Parathyroid adenoma (tissue), 2 donors: ENCODE data around the gene ACTRT1.

ENCODE experiments used
- H2AFZ ChIP-seq: fragments of 300-600 bp; sonication (generic); one replicate; pipeline ENCODE4 v1.7.0; 2017; ENCODE audit warnings: antibody characterized with exemption, mild to moderate bottlenecking
- H3K27ac ChIP-seq: fragments of 300-600 bp; sonication (generic); one replicate; pipeline ENCODE4 v1.7.0; 2017
- H3K27me3 ChIP-seq: fragments of 300-600 bp; sonication (generic); one replicate; pipeline ENCODE4 v1.7.0; 2017; ENCODE audit warnings: low read length; ENCODE audit not compliant: control insufficient read depth, insufficient read depth
- H3K36me3 ChIP-seq: fragments of 300-600 bp; sonication (generic); one replicate; pipeline ENCODE4 v1.7.0; 2017; ENCODE audit warnings: low read length; ENCODE audit not compliant: control insufficient read depth, insufficient read depth
- H3K4me1 ChIP-seq: fragments of 300-600 bp; sonication (generic); one replicate; pipeline ENCODE4 v1.7.0; 2017; ENCODE audit warnings: control low read depth
- H3K4me2 ChIP-seq: fragments of 300-600 bp; sonication (generic); one replicate; pipeline ENCODE4 v1.7.0; 2017; ENCODE audit warnings: low read length
- H3K4me3 ChIP-seq: fragments of 300-600 bp; sonication (generic); one replicate; pipeline ENCODE4 v1.7.0; 2017; ENCODE audit warnings: low read depth, low read length
- H3K79me2 ChIP-seq: fragments of 300-600 bp; sonication (generic); one replicate; pipeline ENCODE4 v1.7.0; 2017; ENCODE audit warnings: control low read depth
- H3K9ac ChIP-seq: fragments of 300-600 bp; sonication (generic); one replicate; pipeline ENCODE4 v1.7.0; 2017; ENCODE audit warnings: mild to moderate bottlenecking
- H3K9me3 ChIP-seq: fragments of 300-600 bp; sonication (generic); one replicate; pipeline ENCODE4 v1.7.0; 2017; ENCODE audit warnings: low read length; ENCODE audit not compliant: control insufficient read depth
- CTCF ChIP-seq: fragments of 300-600 bp; sonication (generic); IDR thresholded peaks from one replicate; pipeline ENCODE4 v1.7.0; 2017; ENCODE audit warnings: antibody characterized with exemption, mild to moderate bottlenecking
- donor health status: primary hyperparathyroidism.

ACTRT1 gene

DNA sequence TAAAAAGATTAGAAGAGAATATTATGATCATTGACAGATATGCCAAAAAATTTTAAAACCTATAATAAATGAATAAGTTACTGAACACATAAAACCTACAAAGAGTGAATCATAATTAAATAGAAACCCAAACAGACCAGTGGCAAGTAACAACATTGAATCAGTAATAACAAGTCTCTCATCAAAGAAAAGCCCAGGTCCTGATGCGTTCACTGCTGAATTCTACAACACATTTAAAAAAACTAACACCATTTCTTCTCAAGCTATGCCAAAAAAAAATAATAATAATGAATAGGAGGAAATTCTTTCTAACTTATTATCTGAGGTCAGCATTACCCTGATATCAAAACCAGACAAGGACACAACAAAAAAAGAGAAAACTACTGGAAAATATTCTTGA is 30.6 kb downstream of the ACTRT1 start:
- H3K4me2 ChIP-seq, result no peak overlapping the region
- TF ChIP-seq CTCF, result no peak
- no peak overlapping the region for H3K9ac ChIP-seq
- H3K4me3 ChIP-seq, result no peak overlapping the region
- H3K27me3 ChIP-seq, result no peaks in the 10 kb centered on the region
- H3K36me3 ChIP-seq, result no peaks in the 10 kb centered on the region
- H3K79me2 ChIP-seq, result no peaks in the 10 kb centered on the region
- H3K9me3 ChIP-seq, result no peaks in the 10 kb centered on the region
- H2AFZ ChIP-seq, result no peak overlapping the region
- H3K4me1 ChIP-seq, result no peaks in the 10 kb centered on the region
- H3K27ac ChIP-seq, result no peak overlapping the region

GRCh38 chrX:128020701-128021100 is 31.5 kb downstream of the ACTRT1 start:
- Histone ChIP-seq H3K9me3 (no peaks in the 10 kb centered on the region), H3K4me3 (no peak overlapping the region), H3K36me3 (no peaks in the 10 kb centered on the region), H3K4me2 (no peak overlapping the region), H2AFZ (no peak overlapping the region), H3K4me1 (no peaks in the 10 kb centered on the region), H3K27ac (no peak overlapping the region), H3K9ac (no peak overlapping the region), H3K27me3 (no peaks in the 10 kb centered on the region), H3K79me2 (no peaks in the 10 kb centered on the region)
- TF ChIP-seq CTCF, result no peak

- Histone ChIP-seq H3K9me3 (no peaks in the 10 kb centered on the region), H2AFZ (no peak overlapping the region), H3K4me2 (no peak overlapping the region), H3K4me1 (no peaks in the 10 kb centered on the region), H3K9ac (no peak overlapping the region), H3K36me3 (no peaks in the 10 kb centered on the region), H3K4me3 (no peak overlapping the region), H3K79me2 (no peaks in the 10 kb centered on the region), H3K27ac (no peak overlapping the region), H3K27me3 (no peaks in the 10 kb centered on the region)
- no peak for TF ChIP-seq CTCF
Measured at GRCh38 chrX:128019218-128019617, 33.0 kb downstream of the ACTRT1 start.

DNA sequence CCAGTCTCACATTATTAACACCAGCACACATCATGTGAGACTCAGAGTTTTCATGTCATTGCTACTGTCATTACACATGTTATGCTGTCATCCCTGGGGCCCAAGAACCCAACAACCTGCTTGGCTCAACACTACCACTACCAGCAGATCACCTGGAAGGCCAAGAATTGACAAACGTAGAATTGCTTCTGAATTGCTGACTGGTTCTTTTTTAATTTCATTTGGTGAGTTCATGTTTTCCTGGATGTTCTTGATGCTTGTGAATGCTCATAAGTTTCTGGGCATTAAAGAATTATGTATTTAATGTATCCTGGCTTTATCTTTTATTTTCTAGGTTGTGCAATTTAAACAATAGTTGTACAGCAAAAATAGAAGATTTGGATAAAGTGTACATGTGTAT is 40.2 kb downstream of the ACTRT1 start:
- Histone ChIP-seq H2AFZ (no peak overlapping the region), H3K79me2 (no peaks in the 10 kb centered on the region), H3K4me1 (no peaks in the 10 kb centered on the region), H3K4me3 (no peak overlapping the region), H3K9me3 (no peaks in the 10 kb centered on the region), H3K4me2 (no peak overlapping the region), H3K27me3 (no peaks in the 10 kb centered on the region), H3K36me3 (no peaks in the 10 kb centered on the region), H3K27ac (no peak overlapping the region), H3K9ac (no peak overlapping the region)
- TF ChIP-seq CTCF, result no peak

GRCh38 chrX:128007882-128008281 is 44.3 kb downstream of the ACTRT1 start:
- H3K27ac ChIP-seq, result no peak overlapping the region
- no peak overlapping the region for H3K4me2 ChIP-seq
- no peaks in the 10 kb centered on the region for H3K4me1 ChIP-seq
- H3K4me3 ChIP-seq, result no peak overlapping the region
- no peaks in the 10 kb centered on the region for H3K27me3 ChIP-seq
- no peaks in the 10 kb centered on the region for H3K79me2 ChIP-seq
- no peak overlapping the region for H2AFZ ChIP-seq
- no peak for TF ChIP-seq CTCF
- H3K36me3 ChIP-seq, result no peaks in the 10 kb centered on the region
- H3K9ac ChIP-seq, result no peak overlapping the region
- no peaks in the 10 kb centered on the region for H3K9me3 ChIP-seq
